H1 (cell line): ENCODE measurements around the gene RELT. TPM values are rescaled to one million over a fixed set of nuclear protein-coding genes. Genes with fewer than 3 reads are reported as not detected.

Experiments used
- CTCF ChIA-PET: fragments of 300-600 bp; sonication (Branson Sonifier 250); formaldehyde crosslinking; loops from one replicate; lab custom pipeline; 2021; ENCODE audit not compliant: partially characterized antibody; lab: Charles Lee
- POLR2A ChIA-PET: fragments of 300-600 bp; sonication (Branson Sonifier 250); formaldehyde crosslinking; loops from one replicate; lab custom pipeline; 2021; ENCODE audit warnings: inconsistent platforms; ENCODE audit not compliant: partially characterized antibody; lab: Charles Lee
- DNase-seq, 2 experiments: peaks; one replicate each; pipeline versions ENCODE4 v3.0.0 to v3.0.0-alpha.2; 2010 to 2022; ENCODE audit warnings: low spot score in 2 of 2, low read depth in 1 of 2, mixed read lengths in 1 of 2
- FAIRE-seq: peaks from 2 replicates; lab custom pipeline; 2011; peaks lifted over from hg19 to GRCh38; lab: Jason Lieb, UNC
- H2AFZ ChIP-seq: 2 replicates; pipeline ENCODE4 v1.8.1; 2012; ENCODE audit warnings: low read length, inconsistent platforms
- H2AK5ac ChIP-seq: 2 replicates; pipeline ENCODE4 v1.6.1; 2013; ENCODE audit warnings: low read depth, low read length
- H2BK120ac ChIP-seq: replicated peaks from 2 replicates; pipeline ENCODE3; 2013; ENCODE audit warnings: low read depth, low read length, inconsistent platforms
- H2BK12ac ChIP-seq: 2 replicates; pipeline ENCODE4 v1.6.1; 2013; ENCODE audit warnings: low read depth, low read length
- H2BK15ac ChIP-seq: 2 replicates; pipeline ENCODE4 v1.6.1; 2013; ENCODE audit warnings: low read length
- H2BK20ac ChIP-seq: 2 replicates; pipeline ENCODE4 v1.6.1; 2013; ENCODE audit warnings: low read length
- H2BK5ac ChIP-seq: 2 replicates; pipeline ENCODE4 v1.6.1; 2013; ENCODE audit warnings: low read depth, low read length
- H3K14ac ChIP-seq: 2 replicates; pipeline ENCODE4 v1.6.1; 2013; ENCODE audit warnings: inconsistent platforms; ENCODE audit not compliant: insufficient read length
- H3K18ac ChIP-seq: 2 replicates; pipeline ENCODE4 v1.6.1; 2013; ENCODE audit warnings: low read length; ENCODE audit errors: extremely low read depth
- H3K23ac ChIP-seq: 2 replicates; pipeline ENCODE4 v1.6.1; 2013; ENCODE audit warnings: inconsistent platforms; ENCODE audit not compliant: insufficient read length
- H3K23me2 ChIP-seq: 2 replicates; pipeline ENCODE4 v1.6.1; 2013; ENCODE audit warnings: low read depth, low read length
- H3K27ac ChIP-seq: 2 replicates; pipeline ENCODE4 v1.6.1; 2011; ENCODE audit warnings: low read depth, low read length, inconsistent platforms
- H3K27me3 ChIP-seq, 4 experiments: replicated peaks in 1 of 4; 1 replicate in 1 of 4; 2 replicates in 3 of 4; pipeline versions ENCODE4 v1.6.1 to v1.8.1; 2011 to 2013; ENCODE audit warnings: low read length in 3 of 4, mild to moderate bottlenecking in 3 of 4, inconsistent platforms in 2 of 4, mixed read lengths in 2 of 4, moderate library complexity in 1 of 4; ENCODE audit not compliant: control insufficient read depth in 3 of 4, insufficient read depth in 3 of 4; ENCODE audit errors: extremely low read depth in 1 of 4
- H3K36me3 ChIP-seq, 4 experiments: 2 replicates each; pipeline versions ENCODE4 v1.6.1 to v1.8.1; 2011 to 2013; ENCODE audit warnings: mild to moderate bottlenecking in 4 of 4, low read length in 3 of 4, moderate library complexity in 2 of 4, control low read depth in 1 of 4, inconsistent platforms in 1 of 4; ENCODE audit not compliant: insufficient read depth in 4 of 4, control insufficient read depth in 2 of 4
- H3K4ac ChIP-seq: replicated peaks from 2 replicates; pipeline ENCODE3; 2013; ENCODE audit warnings: low read length, low read depth, mixed read lengths, inconsistent platforms; ENCODE audit not compliant: insufficient read length
- H3K4me1 ChIP-seq, 4 experiments: replicated peaks in 1 of 4; 1 replicate in 1 of 4; 2 replicates in 3 of 4; pipeline versions ENCODE4 v1.6.1 to v1.8.1; 2011 to 2013; ENCODE audit warnings: low read length in 3 of 4, inconsistent platforms in 2 of 4, mixed read lengths in 1 of 4; ENCODE audit not compliant: insufficient read depth in 4 of 4, control insufficient read depth in 3 of 4
- H3K4me2 ChIP-seq, 2 experiments: 2 replicates each; pipeline versions ENCODE4 v1.6.1 to v1.8.1; 2011 to 2013; ENCODE audit warnings: low read depth in 2 of 2, low read length in 2 of 2, control low read depth in 1 of 2, inconsistent platforms in 1 of 2, mild to moderate bottlenecking in 1 of 2; ENCODE audit not compliant: insufficient read depth in 1 of 2
- H3K4me3 ChIP-seq, 4 experiments: fragments of 200-600, 300-600 bp in 1 of 4; sonication (generic), shearing (Covaris generic), sonication (Bioruptor Twin) in 1 of 4; 2 replicates each; pipeline versions ENCODE4 v1.5.1 to v1.8.1; 2011 to 2016; ENCODE audit warnings: low read length in 4 of 4, low read depth in 3 of 4, control low read depth in 2 of 4, inconsistent platforms in 2 of 4, mild to moderate bottlenecking in 2 of 4, mixed read lengths in 1 of 4, moderate library complexity in 1 of 4; ENCODE audit not compliant: insufficient read depth in 2 of 4; ENCODE audit errors: extremely low read depth in 1 of 4
- H3K56ac ChIP-seq: replicated peaks from 2 replicates; pipeline ENCODE3; 2013; ENCODE audit warnings: low read depth, mild to moderate bottlenecking, mixed read lengths, low read length, inconsistent platforms; ENCODE audit not compliant: insufficient read length
- H3K79me1 ChIP-seq: 2 replicates; pipeline ENCODE4 v1.6.1; 2013; ENCODE audit warnings: low read depth, low read length, control low read depth
- H3K79me2 ChIP-seq, 2 experiments: 2 replicates each; pipeline versions ENCODE4 v1.6.1 to v1.8.1; 2012 to 2013; ENCODE audit warnings: low read length in 2 of 2, mild to moderate bottlenecking in 2 of 2, inconsistent platforms in 1 of 2; ENCODE audit not compliant: insufficient read depth in 2 of 2, control insufficient read depth in 1 of 2
- H3K9ac ChIP-seq, 4 experiments: replicated peaks in 1 of 4; 1 replicate in 1 of 4; 2 replicates in 3 of 4; pipeline versions ENCODE4 v1.6.1 to v1.8.1; 2011 to 2013; ENCODE audit warnings: low read depth in 3 of 4, low read length in 3 of 4, control low read depth in 2 of 4, mild to moderate bottlenecking in 2 of 4, moderate library complexity in 2 of 4, inconsistent platforms in 1 of 4; ENCODE audit errors: extremely low read depth in 1 of 4
- H3K9me3 ChIP-seq, 2 experiments: 2 replicates each; pipeline versions ENCODE4 v1.6.1 to v1.8.1; 2012 to 2013; ENCODE audit warnings: mild to moderate bottlenecking in 2 of 2, moderate library complexity in 2 of 2, control low read depth in 1 of 2, inconsistent platforms in 1 of 2, low read depth in 1 of 2, low read length in 1 of 2, mixed read lengths in 1 of 2; ENCODE audit not compliant: insufficient read depth in 2 of 2
- H4K20me1 ChIP-seq, 2 experiments: replicated peaks in 1 of 2; 2 replicates each; pipeline versions ENCODE3 to v1.8.1; 2011 to 2013; ENCODE audit warnings: inconsistent platforms in 2 of 2, low read length in 2 of 2, mild to moderate bottlenecking in 1 of 2; ENCODE audit not compliant: insufficient read depth in 2 of 2, control insufficient read depth in 1 of 2
- H4K5ac ChIP-seq: 2 replicates; pipeline ENCODE4 v1.6.1; 2013; ENCODE audit warnings: low read length, low read depth, mixed read lengths, inconsistent platforms; ENCODE audit not compliant: insufficient read length
- H4K8ac ChIP-seq: 2 replicates; pipeline ENCODE4 v1.8.0; 2013; ENCODE audit warnings: mild to moderate bottlenecking, moderate library complexity, low read length, inconsistent platforms; ENCODE audit not compliant: insufficient read depth; ENCODE audit errors: extremely low read depth
- H4K91ac ChIP-seq: replicated peaks from 2 replicates; pipeline ENCODE3; 2013; ENCODE audit warnings: low read length, mixed read lengths, inconsistent platforms; ENCODE audit not compliant: insufficient read length
- CHD2 ChIP-seq: IDR thresholded peaks from 2 replicates; pipeline ENCODE4 v1.6.1; 2012; ENCODE audit warnings: low read length, improper control_type of control experiment
- EGR1 ChIP-seq: IDR thresholded peaks from 2 replicates; pipeline ENCODE4 v1.6.1; 2011; ENCODE audit warnings: low read depth, low read length, borderline replicate concordance
- EZH2 ChIP-seq: fragments of 200-600 bp; sonication (generic); IDR thresholded peaks from 2 replicates; pipeline ENCODE4 v1.7.1; 2012; ENCODE audit warnings: low read depth, mild to moderate bottlenecking, moderate library complexity, low read length, inconsistent platforms; ENCODE audit not compliant: severe bottlenecking
- HDAC6 ChIP-seq: IDR thresholded peaks from one replicate; pipeline ENCODE4 v1.7.1; 2012; ENCODE audit warnings: low read depth, mild to moderate bottlenecking, inconsistent platforms, low read length, moderate library complexity
- POLR2A ChIP-seq, 2 experiments: IDR thresholded peaks; 1 replicate in 1 of 2; 2 replicates in 1 of 2; pipeline ENCODE4 v1.6.1; 2011; ENCODE audit warnings: low read depth in 2 of 2, low read length in 2 of 2, mild to moderate bottlenecking in 2 of 2; ENCODE audit errors: control extremely low read depth in 1 of 2
- POLR2AphosphoS5 ChIP-seq: IDR thresholded peaks from 2 replicates; pipeline ENCODE4 v1.6.1; 2011; ENCODE audit warnings: low read depth, low read length
- RFX5 ChIP-seq: IDR thresholded peaks from 2 replicates; pipeline ENCODE4 v1.6.1; 2011; ENCODE audit warnings: low read depth, low read length, improper control_type of control experiment, borderline replicate concordance
- SAP30 ChIP-seq: fragments of 300-600 bp; sonication (generic); IDR thresholded peaks from 2 replicates; pipeline ENCODE4 v1.7.1; 2012; ENCODE audit warnings: low read length, moderate library complexity, mild to moderate bottlenecking, inconsistent platforms; ENCODE audit not compliant: insufficient read depth, insufficient replicate concordance
- SIX5 ChIP-seq: IDR thresholded peaks from 2 replicates; pipeline ENCODE4 v1.6.1; 2011; ENCODE audit warnings: mild to moderate bottlenecking, low read depth, low read length
- SUZ12 ChIP-seq: fragments of 200-600 bp; sonication (generic); IDR thresholded peaks from 2 replicates; pipeline ENCODE4 v1.6.1; 2012; ENCODE audit warnings: mild to moderate bottlenecking, inconsistent platforms, low read length, moderate library complexity, mixed read lengths
- TBP ChIP-seq: IDR thresholded peaks from 2 replicates; pipeline ENCODE4 v1.6.1; 2011; ENCODE audit warnings: low read depth, low read length, improper control_type of control experiment
- YY1 ChIP-seq: IDR thresholded peaks from 2 replicates; pipeline ENCODE4 v1.6.1; 2011; ENCODE audit warnings: low read depth, mild to moderate bottlenecking, low read length
- WGBS, 2 experiments: shearing (Covaris generic) in 1 of 2; methylation state at CpG; one replicate each; pipeline versions ENCODE4 v1.1.6 to v1.1.7; 2013 to 2015; ENCODE audit warnings: low lambda C conversion rate in 2 of 2, mixed read lengths in 2 of 2, inconsistent platforms in 1 of 2, low coverage in 1 of 2, missing lambda C conversion rate in 1 of 2; ENCODE audit not compliant: insufficient replicate concordance in 2 of 2, insufficient coverage in 1 of 2, insufficient read length in 1 of 2; ENCODE audit errors: extremely low coverage in 1 of 2, missing lambda C conversion rate in 1 of 2; 5-methylcytosine and 5-hydroxymethylcytosine counted together
- polyA plus RNA-seq, 7 experiments: library from polyadenylated mRNA; depleted of rRNA in 3 of 7; stranded (reverse) in 5 of 7; unstranded in 2 of 7; fragments of >200 nt in 5 of 7; fragments of 200-250 nt in 2 of 7; gene quantifications; 1 replicate in 5 of 7; 2 replicates in 1 of 7; 4 replicates in 1 of 7; pipeline versions ENCODE4 v1.2.1 to v1.2.3, GENCODE V29; 2011 to 2013; ENCODE audit warnings: missing spikeins in 2 of 7, mixed read lengths in 2 of 7
- total RNA-seq: library from RNA; stranded (reverse); fragmentation: NEBNext Ultra II Directional; extraction: Animal tissue kit (Norgen Biotek cat#: 25700); gene quantifications from 2 replicates; pipeline ENCODE4 v1.2.1, GENCODE V29; 2021

The RELT gene
- total and polyA plus RNA-seq, 2 of the 8 experiments (the other 6 are each of a cell fraction or from before 2014, with no cell fraction given) = 3.4 to 5.7 TPM

DNA sequence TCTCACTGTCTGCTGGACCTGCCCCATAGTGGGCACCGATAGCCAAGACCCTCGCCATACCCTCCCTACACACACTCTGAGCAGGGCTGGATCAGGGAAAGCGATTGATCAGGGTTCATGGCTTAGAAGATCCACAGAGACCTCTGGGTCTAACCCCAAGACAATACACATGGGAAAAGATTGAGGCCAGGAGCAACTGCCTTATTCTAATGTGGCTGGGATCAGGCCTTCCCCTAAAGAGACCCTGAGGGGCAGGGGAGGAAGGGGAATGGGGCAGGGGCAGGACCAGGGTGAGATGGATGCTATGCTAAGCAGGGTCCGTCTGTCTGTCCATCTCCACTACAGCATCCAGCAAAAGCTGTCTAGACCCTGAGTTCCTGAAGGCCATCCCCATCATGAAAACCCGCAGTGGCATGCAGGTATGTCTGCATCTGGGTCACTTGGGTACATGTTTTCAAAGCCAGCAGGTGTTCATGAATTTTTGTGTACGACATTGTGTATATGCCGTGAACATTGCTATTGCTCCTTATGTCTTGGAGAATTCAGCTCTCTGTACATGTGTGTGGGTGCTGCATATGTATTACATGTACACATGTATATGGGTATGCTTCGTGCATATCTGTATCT is 15.3 kb upstream of the RELT start:
- no peak overlapping the region for H3K56ac ChIP-seq
- FAIRE-seq (no peak), DNase-seq (no peak)
- H4K20me1 ChIP-seq = peaks cover 5% of the 10 kb centered on the region in 2 experiments
- peaks cover 0 to 3% (median under 1%) of the 10 kb centered on the region in 4 experiments; a peak in 3 of 7 replicates for H3K4me1 ChIP-seq
- no peak overlapping the region for H2AK5ac ChIP-seq
- peaks cover 0 to 4% (median 2%) of the 10 kb centered on the region in 4 experiments; a peak in 4 of 7 replicates for H3K27me3 ChIP-seq
- no peak overlapping the region; a peak in 1 of 4 replicates for H3K4me2 ChIP-seq
- H3K79me1 ChIP-seq = no peaks in the 10 kb centered on the region
- no peak overlapping the region for H2BK120ac ChIP-seq
- H2BK15ac ChIP-seq = no peak overlapping the region
- WGBS, 2 experiments = 86% methylated on average over 7 of the region's 8 CpGs; no CpG with 5 or more reads in 1 of the 2 experiments
- H3K4me3 ChIP-seq = no peak overlapping the region
- no peak overlapping the region for H4K8ac ChIP-seq
- H3K4ac ChIP-seq = no peak overlapping the region
- H2BK12ac ChIP-seq = no peak overlapping the region
- H3K14ac ChIP-seq = no peak overlapping the region
- H4K5ac ChIP-seq = no peak overlapping the region
- no peak overlapping the region for H2BK5ac ChIP-seq
- no peak overlapping the region for H3K23ac ChIP-seq
- no peak overlapping the region for H2BK20ac ChIP-seq
- peaks cover 3% of the 10 kb centered on the region; the same call in 1 of the 2 replicates for H3K23me2 ChIP-seq
- H3K36me3 ChIP-seq = no peaks in the 10 kb centered on the region
- POLR2A ChIA-PET = interaction anchor here (0.8 to 1.7 kb wide), 3 partner anchors 9 to 52 kb away, joined by 3 to 6 read pairs (median 4); no protein-coding TSS in a partner anchor
- H4K91ac ChIP-seq = no peak overlapping the region
- H3K9ac ChIP-seq = no peak overlapping the region
- CTCF ChIA-PET = interaction anchor here (0.7 to 59.1 kb wide), 24 partner anchors 11 to 392 kb away, joined by 3 to 1456 read pairs (median 6); partner anchors contain the start of genes ARHGEF17, FCHSD2 and RELT
- no peak overlapping the region for H3K18ac ChIP-seq
- no peak overlapping the region for H2AFZ ChIP-seq
- H3K79me2 ChIP-seq = no peaks in the 10 kb centered on the region
- no peak overlapping the region for H3K27ac ChIP-seq
- H3K9me3 ChIP-seq = no peaks in the 10 kb centered on the region
- no peak for TF ChIP-seq SUZ12
- TF ChIP-seq SIX5 = no peak
- TF ChIP-seq HDAC6 = no peak
- no peak for TF ChIP-seq YY1
- no peak for TF ChIP-seq RFX5
- TF ChIP-seq CHD2 = no peak
- no peak for TF ChIP-seq SAP30
- TF ChIP-seq TBP = no peak
- no peak for TF ChIP-seq EZH2
- TF ChIP-seq POLR2A (IDR thresholded peaks at IDR 0.05; ENCODE audit: control extremely low read depth in 1 of 2, low read depth in 2 of 2, low read length in 2 of 2) = no peak
- TF ChIP-seq POLR2AphosphoS5 = no peak
- no peak for TF ChIP-seq EGR1
